ENCODE results near the gene PDE7B.

GRCh38 chr6:136016228-136017225, 165.0 kb downstream of the PDE7B start:
- no peak for TF ChIP-seq EZH2 (IDR thresholded peaks at IDR 0.05; ENCODE audit: insufficient read depth, poor library complexity, severe bottlenecking)
- no peak for TF ChIP-seq EZH2phosphoT487 (IDR thresholded peaks at IDR 0.05; ENCODE audit: insufficient read depth, low read depth)
